K562 (cell line): ENCODE measurements around the gene SRPK3.

Experiments
- ARNT ChIP-seq, 2 experiments: fragments of 450-650 bp; IDR thresholded peaks; 2 replicates each; pipeline ENCODE4 v1.6.1; 2016; ENCODE audit warnings: mild to moderate bottlenecking in 1 of 2
- BMI1 ChIP-seq: fragments of 150-350 bp; IDR thresholded peaks from 2 replicates; pipeline ENCODE4 v1.6.1; 2014; ENCODE audit warnings: low read length
- MAFK ChIP-seq: IDR thresholded peaks from 2 replicates; pipeline ENCODE4 v1.6.1; 2011; ENCODE audit warnings: low read length, improper control_type of control experiment
- POLR2A ChIP-seq: fragments of 450-650 bp; conservative IDR thresholded peaks from 2 replicates; pipeline ENCODE4 v1.6.1; 2016
- RBBP5 ChIP-seq: fragments of 200-600 bp; sonication (generic); IDR thresholded peaks from 2 replicates; pipeline ENCODE4 v1.6.1; 2012; ENCODE audit warnings: borderline replicate concordance, mild to moderate bottlenecking, low read length, control low read depth, inconsistent platforms; ENCODE audit not compliant: insufficient read depth, poor library complexity, severe bottlenecking
- SIN3A ChIP-seq, 2 experiments: fragments of 150-350 bp in 1 of 2; IDR thresholded peaks; 2 replicates each; pipeline ENCODE4 v1.6.1; 2011 to 2016; ENCODE audit warnings: borderline replicate concordance in 2 of 2, low read depth in 2 of 2, low read length in 2 of 2, mild to moderate bottlenecking in 2 of 2, moderate library complexity in 2 of 2; ENCODE audit not compliant: control insufficient read depth in 1 of 2
- SMC3 ChIP-seq: conservative IDR thresholded peaks from 2 replicates; pipeline ENCODE4 v1.6.1; 2011; ENCODE audit warnings: low read depth, low read length, improper control_type of control experiment; ENCODE audit not compliant: insufficient read depth
- ZNF124 ChIP-seq: sonication (generic); formaldehyde crosslinking; IDR thresholded peaks from 2 replicates; pipeline ENCODE4 v1.8.1; 2022; ENCODE audit warnings: missing genetic modification reagents
- ZNF324 ChIP-seq: fragments of 250-450 bp; sonication (Bioruptor Pico); IDR thresholded peaks from 2 replicates; pipeline ENCODE4 v1.4.0; 2020; ENCODE audit warnings: mild to moderate bottlenecking
- ZNF551 ChIP-seq: fragments of 250-450 bp; sonication (Bioruptor Pico); IDR thresholded peaks from 2 replicates; pipeline ENCODE4 v1.5.0; 2021; ENCODE audit warnings: mild to moderate bottlenecking, moderate library complexity
- TF ChIP-seq, protein P1 (sequence below): fragments of 250-450 bp; sonication (Bioruptor Pico); IDR thresholded peaks from 2 replicates; pipeline ENCODE4 v1.5.0; 2021; ENCODE audit warnings: mild to moderate bottlenecking, borderline replicate concordance
- TF ChIP-seq, protein P2 (sequence below): sonication (generic); formaldehyde crosslinking; IDR thresholded peaks from 2 replicates; pipeline ENCODE4 v1.8.0; 2022; ENCODE audit warnings: mild to moderate bottlenecking, missing genetic modification reagents
- TF ChIP-seq, protein P3 (sequence below), 3 experiments: IDR thresholded peaks in 2 of 3; conservative IDR thresholded peaks in 1 of 3; 2 replicates each; pipeline ENCODE4 v1.5.1; 2011 to 2012; ENCODE audit warnings: low read length in 3 of 3, mild to moderate bottlenecking in 3 of 3, control low read depth in 2 of 3, improper control_type of control experiment in 1 of 3, inconsistent platforms in 1 of 3, low read depth in 1 of 3, mixed read lengths in 1 of 3, moderate library complexity in 1 of 3; ENCODE audit not compliant: insufficient read depth in 2 of 3
- TF ChIP-seq, protein P4 (sequence below): fragments of 450-650 bp; IDR thresholded peaks from 2 replicates; pipeline ENCODE4 v1.6.1; 2017; ENCODE audit warnings: mild to moderate bottlenecking, moderate library complexity

DNA sequence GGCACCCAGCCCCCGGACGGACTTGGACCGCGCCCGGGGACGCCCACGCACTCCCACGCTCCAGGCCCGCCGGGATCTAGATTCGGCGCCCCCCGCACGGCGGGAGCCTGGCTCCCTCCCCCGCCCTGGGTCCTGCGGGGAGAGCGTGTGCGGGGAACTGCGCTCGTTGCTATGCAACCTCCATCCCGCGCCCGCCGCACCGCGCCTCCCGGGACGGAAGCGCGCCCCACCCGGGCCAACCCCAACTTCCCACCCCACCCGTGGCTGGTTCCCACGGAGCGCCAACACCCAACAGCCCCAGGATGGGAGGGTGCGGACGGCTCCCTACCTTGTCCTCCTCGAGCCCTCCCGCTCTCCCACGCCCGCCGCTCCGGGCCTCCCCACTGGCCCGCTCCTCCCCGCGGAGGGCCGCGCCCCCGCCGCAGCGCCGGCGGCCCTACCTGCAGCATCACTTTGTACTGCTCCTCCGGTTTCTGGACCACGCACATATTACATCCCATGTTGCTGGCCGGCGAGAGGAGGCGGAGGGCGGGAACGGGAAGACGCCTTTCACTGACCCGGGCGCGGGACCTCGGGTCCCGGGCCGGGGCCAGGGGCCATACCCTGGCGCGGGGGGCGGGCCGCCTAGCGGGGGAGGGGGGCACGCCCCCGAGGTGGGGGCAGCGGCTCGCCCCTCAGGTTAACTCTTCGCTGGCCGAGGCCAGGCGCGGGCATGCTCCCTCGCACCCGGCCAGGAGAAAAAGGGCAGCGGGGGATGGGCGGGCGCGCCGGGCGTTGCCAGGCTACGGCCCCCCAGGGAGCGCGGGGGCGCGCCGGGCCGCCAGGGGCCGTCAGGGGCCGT is 49.2 kb downstream of the SRPK3 start, which contains the start of gene PDZD4:
- TF ChIP-seq, protein P1, sequence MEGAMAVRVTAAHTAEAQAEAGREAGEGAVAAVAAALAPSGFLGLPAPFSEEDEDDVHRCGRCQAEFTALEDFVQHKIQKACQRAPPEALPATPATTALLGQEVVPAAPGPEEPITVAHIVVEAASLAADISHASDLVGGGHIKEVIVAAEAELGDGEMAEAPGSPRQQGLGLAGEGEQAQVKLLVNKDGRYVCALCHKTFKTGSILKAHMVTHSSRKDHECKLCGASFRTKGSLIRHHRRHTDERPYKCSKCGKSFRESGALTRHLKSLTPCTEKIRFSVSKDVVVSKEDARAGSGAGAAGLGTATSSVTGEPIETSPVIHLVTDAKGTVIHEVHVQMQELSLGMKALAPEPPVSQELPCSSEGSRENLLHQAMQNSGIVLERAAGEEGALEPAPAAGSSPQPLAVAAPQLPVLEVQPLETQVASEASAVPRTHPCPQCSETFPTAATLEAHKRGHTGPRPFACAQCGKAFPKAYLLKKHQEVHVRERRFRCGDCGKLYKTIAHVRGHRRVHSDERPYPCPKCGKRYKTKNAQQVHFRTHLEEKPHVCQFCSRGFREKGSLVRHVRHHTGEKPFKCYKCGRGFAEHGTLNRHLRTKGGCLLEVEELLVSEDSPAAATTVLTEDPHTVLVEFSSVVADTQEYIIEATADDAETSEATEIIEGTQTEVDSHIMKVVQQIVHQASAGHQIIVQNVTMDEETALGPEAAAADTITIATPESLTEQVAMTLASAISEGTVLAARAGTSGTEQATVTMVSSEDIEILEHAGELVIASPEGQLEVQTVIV (CRISPR knock-in tag) = no peak
- TF ChIP-seq, protein P2, sequence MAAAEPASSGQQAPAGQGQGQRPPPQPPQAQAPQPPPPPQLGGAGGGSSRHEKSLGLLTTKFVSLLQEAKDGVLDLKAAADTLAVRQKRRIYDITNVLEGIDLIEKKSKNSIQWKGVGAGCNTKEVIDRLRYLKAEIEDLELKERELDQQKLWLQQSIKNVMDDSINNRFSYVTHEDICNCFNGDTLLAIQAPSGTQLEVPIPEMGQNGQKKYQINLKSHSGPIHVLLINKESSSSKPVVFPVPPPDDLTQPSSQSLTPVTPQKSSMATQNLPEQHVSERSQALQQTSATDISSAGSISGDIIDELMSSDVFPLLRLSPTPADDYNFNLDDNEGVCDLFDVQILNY (CRISPR knock-in tag) = no peak
- TF ChIP-seq, protein P3, sequence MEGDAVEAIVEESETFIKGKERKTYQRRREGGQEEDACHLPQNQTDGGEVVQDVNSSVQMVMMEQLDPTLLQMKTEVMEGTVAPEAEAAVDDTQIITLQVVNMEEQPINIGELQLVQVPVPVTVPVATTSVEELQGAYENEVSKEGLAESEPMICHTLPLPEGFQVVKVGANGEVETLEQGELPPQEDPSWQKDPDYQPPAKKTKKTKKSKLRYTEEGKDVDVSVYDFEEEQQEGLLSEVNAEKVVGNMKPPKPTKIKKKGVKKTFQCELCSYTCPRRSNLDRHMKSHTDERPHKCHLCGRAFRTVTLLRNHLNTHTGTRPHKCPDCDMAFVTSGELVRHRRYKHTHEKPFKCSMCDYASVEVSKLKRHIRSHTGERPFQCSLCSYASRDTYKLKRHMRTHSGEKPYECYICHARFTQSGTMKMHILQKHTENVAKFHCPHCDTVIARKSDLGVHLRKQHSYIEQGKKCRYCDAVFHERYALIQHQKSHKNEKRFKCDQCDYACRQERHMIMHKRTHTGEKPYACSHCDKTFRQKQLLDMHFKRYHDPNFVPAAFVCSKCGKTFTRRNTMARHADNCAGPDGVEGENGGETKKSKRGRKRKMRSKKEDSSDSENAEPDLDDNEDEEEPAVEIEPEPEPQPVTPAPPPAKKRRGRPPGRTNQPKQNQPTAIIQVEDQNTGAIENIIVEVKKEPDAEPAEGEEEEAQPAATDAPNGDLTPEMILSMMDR (IDR thresholded peaks at IDR 0.05 in 2 of 3, conservative IDR thresholded peaks at IDR 0.05 in 1 of 3; ENCODE audit: insufficient read depth in 2 of 3, low read depth in 1 of 3, low read length in 3 of 3) = no peak
- TF ChIP-seq MAFK (no peak), ZNF324 (CRISPR knock-in tag) (no peak), ZNF551 (CRISPR knock-in tag) (no peak), SMC3 (no peak), RBBP5 (no peak), SIN3A (IDR thresholded peaks at IDR 0.05; ENCODE audit: borderline replicate concordance in 2 of 2, control insufficient read depth in 1 of 2, low read depth in 2 of 2, low read length in 2 of 2) (no peak), POLR2A (no peak), ZNF124 (CRISPR knock-in tag) (no peak), ARNT (IDR thresholded peaks at IDR 0.05) (no peak), BMI1 (no peak)
- TF ChIP-seq, protein P4, sequence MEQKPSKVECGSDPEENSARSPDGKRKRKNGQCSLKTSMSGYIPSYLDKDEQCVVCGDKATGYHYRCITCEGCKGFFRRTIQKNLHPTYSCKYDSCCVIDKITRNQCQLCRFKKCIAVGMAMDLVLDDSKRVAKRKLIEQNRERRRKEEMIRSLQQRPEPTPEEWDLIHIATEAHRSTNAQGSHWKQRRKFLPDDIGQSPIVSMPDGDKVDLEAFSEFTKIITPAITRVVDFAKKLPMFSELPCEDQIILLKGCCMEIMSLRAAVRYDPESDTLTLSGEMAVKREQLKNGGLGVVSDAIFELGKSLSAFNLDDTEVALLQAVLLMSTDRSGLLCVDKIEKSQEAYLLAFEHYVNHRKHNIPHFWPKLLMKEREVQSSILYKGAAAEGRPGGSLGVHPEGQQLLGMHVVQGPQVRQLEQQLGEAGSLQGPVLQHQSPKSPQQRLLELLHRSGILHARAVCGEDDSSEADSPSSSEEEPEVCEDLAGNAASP = no peak
